ENCODE data around the gene EXO1.

The EXO1 gene

GRCh38 chr1:241847796-241848685 is at the start of gene EXO1:
Gene EXO1 (plus strand): TSS chr1:241848204. CDS start chr1:241850426, 2,222 bp downstream.
- peaks cover 8% of the 10 kb centered on the region for H3K4me1 ChIP-seq (ENCODE audit: control insufficient read depth, insufficient read depth, low read length)
- POLR2A ChIA-PET = interaction anchor here (0.5 to 1.4 kb wide), 13 partner anchors 9 to 1407 kb away, joined by 3 to 13 read pairs (median 3); partner anchors contain the start of genes CEP170, CHML, OPN3 and SDCCAG8
- H3K9me3 ChIP-seq (ENCODE audit: control insufficient read depth, insufficient read depth, low read depth, low read length) = no peaks in the 10 kb centered on the region
- H3K27ac ChIP-seq (ENCODE audit: extremely low read depth, low read depth, low read length) = peak within 1 kb of the TSS; percentile 92
- peak within 1 kb of the TSS; percentile 60 for H3K4me3 ChIP-seq (ENCODE audit: low read depth, low read length)
- CTCF ChIA-PET = interaction anchor here (0.5 to 1.6 kb wide), 8 partner anchors 9 to 276 kb away, joined by 3 to 5 read pairs (median 3); no protein-coding TSS in a partner anchor
- peaks cover 33 to 38% of the 10 kb centered on the region in 2 experiments for H3K36me3 ChIP-seq (ENCODE audit: control insufficient read depth in 2 of 2, insufficient read depth in 1 of 2, low read length in 2 of 2)
- TF ChIP-seq KLF9 (tag by site-specific recombination; IDR thresholded peaks at IDR 0.05; ENCODE audit: low read depth) (peak; percentile 69), ZNF175 (tag by site-specific recombination; IDR thresholded peaks at IDR 0.05) (no peak), ZNF37A (tag by site-specific recombination; IDR thresholded peaks at IDR 0.05) (no peak), ZSCAN23 (tag by site-specific recombination; IDR thresholded peaks at IDR 0.05) (no peak; the same call in 1 of the 2 replicates), ZBTB20 (tag by site-specific recombination; IDR thresholded peaks at IDR 0.05) (peak; percentile 87), ZNF157 (tag by site-specific recombination; IDR thresholded peaks at IDR 0.05) (no peak), GLI4 (tag by site-specific recombination; IDR thresholded peaks at IDR 0.05) (peak; percentile 79), ZNF404 (tag by site-specific recombination; IDR thresholded peaks at IDR 0.05) (no peak), OVOL3 (tag by site-specific recombination; IDR thresholded peaks at IDR 0.05) (peak; percentile 65), ZNF792 (tag by site-specific recombination; IDR thresholded peaks at IDR 0.05) (peak; percentile 90; the same call in 1 of the 2 replicates), ZNF610 (tag by site-specific recombination; IDR thresholded peaks at IDR 0.05; ENCODE audit: borderline replicate concordance) (peak; percentile 52; the same call in 1 of the 2 replicates), ZBTB48 (tag by site-specific recombination; IDR thresholded peaks at IDR 0.05) (peak; percentile 82), HOXA7 (CRISPR knock-in tag; IDR thresholded peaks at IDR 0.05; ENCODE audit: borderline replicate concordance) (no peak; the same call in 1 of the 2 replicates), ZNF621 (tag by site-specific recombination; IDR thresholded peaks at IDR 0.05) (no peak), MEIS1 (CRISPR knock-in tag; IDR thresholded peaks at IDR 0.05; ENCODE audit: borderline replicate concordance) (no peak), HOXD13 (CRISPR knock-in tag; IDR thresholded peaks at IDR 0.05; ENCODE audit: borderline replicate concordance) (no peak; the same call in 1 of the 2 replicates), MZF1 (tag by site-specific recombination; IDR thresholded peaks at IDR 0.05; ENCODE audit: borderline replicate concordance) (no peak), ZBTB17 (tag by site-specific recombination; IDR thresholded peaks at IDR 0.05) (peak; percentile 100), ZNF580 (tag by site-specific recombination; IDR thresholded peaks at IDR 0.05) (peak; percentile 98), ZNF324 (tag by site-specific recombination; IDR thresholded peaks at IDR 0.05) (peak; percentile 87; the same call in 1 of the 2 replicates), INSM2 (tag by site-specific recombination; IDR thresholded peaks at IDR 0.05) (peak; percentile 87), KLF1 (tag by site-specific recombination; IDR thresholded peaks at IDR 0.05) (peak; percentile 91), ZEB2 (tag by site-specific recombination; IDR thresholded peaks at IDR 0.05) (peak; percentile 92; the same call in 1 of the 2 replicates), ZNF561 (tag by site-specific recombination; IDR thresholded peaks at IDR 0.05; ENCODE audit: borderline replicate concordance) (peak; percentile 68), ZNF221 (tag by site-specific recombination; IDR thresholded peaks at IDR 0.05; ENCODE audit: borderline replicate concordance) (no peak), ZNF626 (tag by site-specific recombination; IDR thresholded peaks at IDR 0.05) (no peak), ZNF677 (tag by site-specific recombination; IDR thresholded peaks at IDR 0.05) (no peak), ZNF555 (tag by site-specific recombination; conservative IDR thresholded peaks at IDR 0.05) (no peak), ZNF302 (tag by site-specific recombination; IDR thresholded peaks at IDR 0.05; ENCODE audit: low read depth) (no peak), KLF7 (tag by site-specific recombination; IDR thresholded peaks at IDR 0.05; ENCODE audit: borderline replicate concordance) (peak; percentile 88; the same call in 1 of the 2 replicates), GLIS2 (tag by site-specific recombination; IDR thresholded peaks at IDR 0.05) (peak; percentile 91)
- TF ChIP-seq, protein P1, sequence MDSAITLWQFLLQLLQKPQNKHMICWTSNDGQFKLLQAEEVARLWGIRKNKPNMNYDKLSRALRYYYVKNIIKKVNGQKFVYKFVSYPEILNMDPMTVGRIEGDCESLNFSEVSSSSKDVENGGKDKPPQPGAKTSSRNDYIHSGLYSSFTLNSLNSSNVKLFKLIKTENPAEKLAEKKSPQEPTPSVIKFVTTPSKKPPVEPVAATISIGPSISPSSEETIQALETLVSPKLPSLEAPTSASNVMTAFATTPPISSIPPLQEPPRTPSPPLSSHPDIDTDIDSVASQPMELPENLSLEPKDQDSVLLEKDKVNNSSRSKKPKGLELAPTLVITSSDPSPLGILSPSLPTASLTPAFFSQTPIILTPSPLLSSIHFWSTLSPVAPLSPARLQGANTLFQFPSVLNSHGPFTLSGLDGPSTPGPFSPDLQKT (IDR thresholded peaks at IDR 0.05; ENCODE audit: borderline replicate concordance, low read depth, low read length) = no peak
- TF ChIP-seq, protein P2, sequence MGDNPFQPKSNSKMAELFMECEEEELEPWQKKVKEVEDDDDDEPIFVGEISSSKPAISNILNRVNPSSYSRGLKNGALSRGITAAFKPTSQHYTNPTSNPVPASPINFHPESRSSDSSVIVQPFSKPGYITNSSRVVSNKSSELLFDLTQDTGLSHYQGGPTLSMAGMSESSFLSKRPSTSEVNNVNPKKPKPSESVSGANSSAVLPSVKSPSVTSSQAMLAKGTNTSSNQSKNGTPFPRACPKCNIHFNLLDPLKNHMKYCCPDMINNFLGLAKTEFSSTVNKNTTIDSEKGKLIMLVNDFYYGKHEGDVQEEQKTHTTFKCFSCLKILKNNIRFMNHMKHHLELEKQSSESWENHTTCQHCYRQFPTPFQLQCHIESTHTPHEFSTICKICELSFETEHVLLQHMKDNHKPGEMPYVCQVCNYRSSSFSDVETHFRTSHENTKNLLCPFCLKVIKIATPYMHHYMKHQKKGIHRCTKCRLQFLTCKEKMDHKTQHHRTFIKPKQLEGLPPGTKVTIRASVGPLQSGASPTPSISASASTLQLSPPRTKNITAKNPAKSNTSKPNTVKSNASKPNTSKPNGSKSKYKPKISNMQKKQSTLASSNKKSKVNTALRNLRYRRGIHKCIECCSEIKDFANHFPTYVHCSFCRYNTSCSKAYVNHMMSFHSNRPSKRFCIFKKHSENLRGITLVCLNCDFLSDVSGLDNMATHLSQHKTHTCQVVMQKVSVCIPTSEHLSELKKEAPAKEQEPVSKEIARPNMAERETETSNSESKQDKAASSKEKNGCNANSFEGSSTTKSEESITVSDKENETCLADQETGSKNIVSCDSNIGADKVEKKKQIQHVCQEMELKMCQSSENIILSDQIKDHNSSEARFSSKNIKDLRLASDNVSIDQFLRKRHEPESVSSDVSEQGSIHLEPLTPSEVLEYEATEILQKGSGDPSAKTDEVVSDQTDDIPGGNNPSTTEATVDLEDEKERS (tag by site-specific recombination; IDR thresholded peaks at IDR 0.05) = no peak; the same call in 1 of the 2 replicates

Measured in HEK293 (cell line).